NCI-H2227 (cell line): ENCODE measurements around the gene MPND.
A peak's percentile ranks its signal among the peaks of the same experiment; 100 is the strongest.

Experiments
- DNase-seq: peaks from one replicate; lab custom pipeline; 2025; ENCODE audit not compliant: unreplicated experiment; lab: John Stamatoyannopoulos, UW

The MPND gene

GRCh38 chr19:4376991-4377781 is 33.8 kb downstream of the MPND start:
- DNase-seq = no peak

- DNase-seq = no peak
Observed at GRCh38 chr19:4378886-4379285, 35.5 kb downstream of the MPND start.

GRCh38 chr19:4379383-4380253 is 36.3 kb downstream of the MPND start:
- DNase-seq = no peak

GRCh38 chr19:4380254-4380727 is 36.9 kb downstream of the MPND start:
- no peak for DNase-seq

- no peak for DNase-seq
Observed at GRCh38 chr19:4385291-4386040, 42.1 kb downstream of the MPND start.

GRCh38 chr19:4386041-4386782 is 42.9 kb downstream of the MPND start:
- no peak for DNase-seq

GRCh38 chr19:4388337-4389063 is 45.1 kb downstream of the MPND start:
- DNase-seq = no peak

GRCh38 chr19:4389064-4389375 is 45.7 kb downstream of the MPND start:
- DNase-seq = no peak

- DNase-seq = no peak
Observed at GRCh38 chr19:4389511-4390016, 46.2 kb downstream of the MPND start.

GRCh38 chr19:4390017-4390566 is 46.7 kb downstream of the MPND start:
- DNase-seq = no peak

GRCh38 chr19:4390567-4391305 is 47.4 kb downstream of the MPND start:
- DNase-seq = peak; percentile 73

- DNase-seq = no peak
Observed at GRCh38 chr19:4391306-4391693, 47.9 kb downstream of the MPND start.

GRCh38 chr19:4391701-4392483 is 48.5 kb downstream of the MPND start:
- DNase-seq = no peak

GRCh38 chr19:4393947-4394590 is 50.7 kb downstream of the MPND start:
- DNase-seq = no peak

GRCh38 chr19:4396949-4397783 is 53.8 kb downstream of the MPND start:
- no peak for DNase-seq

- no peak for DNase-seq
Observed at GRCh38 chr19:4399812-4400134, 56.4 kb downstream of the MPND start.
